Gastroesophageal sphincter (tissue), 4 donors: ENCODE data around the gene LSM14A. TPM values are rescaled to one million over a fixed set of nuclear protein-coding genes. Genes with fewer than 3 reads are reported as not detected.

Experiments
- ATAC-seq: fragments of 150-250 bp; one replicate; pipeline ENCODE4 v1.9.1; 2016; ENCODE audit warnings: mild to moderate bottlenecking, moderate library complexity
- H3K27ac ChIP-seq, 4 donors: fragments of 200-600 bp; sonication (generic) in 3 of 4; 1 replicate in 3 of 4; 2 replicates in 1 of 4; pipeline ENCODE4 v1.5.1; 2016 to 2019
- H3K27me3 ChIP-seq: fragments of 200-600 bp; sonication (generic); one replicate; pipeline ENCODE4 v1.5.1; 2019
- H3K36me3 ChIP-seq, 2 donors: fragments of 200-600 bp; sonication (generic); one replicate each; pipeline ENCODE4 v1.5.1; 2019; ENCODE audit warnings: control low read depth in 1 of 2
- H3K4me1 ChIP-seq, 3 donors: fragments of 200-600 bp; sonication (generic); 1 replicate in 2 of 3; 2 replicates in 1 of 3; pipeline ENCODE4 v1.5.1; 2016 to 2019; ENCODE audit warnings: control low read depth in 2 of 3
- H3K4me3 ChIP-seq, 2 donors: fragments of 200-600 bp; sonication (generic); one replicate each; pipeline ENCODE4 v1.5.1; 2019; ENCODE audit warnings: mild to moderate bottlenecking in 1 of 2, moderate library complexity in 1 of 2
- H3K9me3 ChIP-seq, 3 donors: fragments of 200-600 bp; sonication (generic); one replicate each; pipeline ENCODE4 v1.5.1; 2017 to 2019; ENCODE audit warnings: control low read depth in 2 of 3
- EP300 ChIP-seq: sonication (generic); formaldehyde crosslinking; IDR thresholded peaks from one replicate; pipeline ENCODE4 v1.6.1; 2017; ENCODE audit warnings: antibody characterized with exemption, mild to moderate bottlenecking
- POLR2A ChIP-seq, 2 donors: fragments of 450-650 bp; IDR thresholded peaks; one replicate each; pipeline ENCODE4 v1.6.1; 2017; ENCODE audit warnings: antibody characterized with exemption in 2 of 2, mild to moderate bottlenecking in 2 of 2, moderate library complexity in 1 of 2
- POLR2AphosphoS5 ChIP-seq: sonication (generic); formaldehyde crosslinking; IDR thresholded peaks from one replicate; pipeline ENCODE4 v1.6.1; 2017; ENCODE audit warnings: antibody characterized with exemption
- WGBS, 2 donors: methylation state at CpG; one replicate each; pipeline ENCODE4 v1.1.5; 2018; ENCODE audit warnings: low coverage in 1 of 2; 5-methylcytosine and 5-hydroxymethylcytosine counted together
- total RNA-seq, 4 donors: library from RNA; depleted of rRNA; stranded (reverse); fragments of >200 nt; gene quantifications; one replicate each; pipeline ENCODE4 v1.1.0, GENCODE V29; 2016
- TF ChIP-seq, protein P1 (sequence below), 4 experiments: fragments of 200-600 bp in 2 of 4; fragments of 450-650 bp in 2 of 4; sonication (generic) in 1 of 4; IDR thresholded peaks; one replicate each; pipeline ENCODE4 v1.5.1; 2017 to 2019; ENCODE audit warnings: antibody characterized with exemption in 4 of 4, mild to moderate bottlenecking in 2 of 4, moderate library complexity in 2 of 4

The LSM14A gene
- total RNA-seq, 4 donors from 2014 or later, result 106 to 141 (median 128) TPM

DNA sequence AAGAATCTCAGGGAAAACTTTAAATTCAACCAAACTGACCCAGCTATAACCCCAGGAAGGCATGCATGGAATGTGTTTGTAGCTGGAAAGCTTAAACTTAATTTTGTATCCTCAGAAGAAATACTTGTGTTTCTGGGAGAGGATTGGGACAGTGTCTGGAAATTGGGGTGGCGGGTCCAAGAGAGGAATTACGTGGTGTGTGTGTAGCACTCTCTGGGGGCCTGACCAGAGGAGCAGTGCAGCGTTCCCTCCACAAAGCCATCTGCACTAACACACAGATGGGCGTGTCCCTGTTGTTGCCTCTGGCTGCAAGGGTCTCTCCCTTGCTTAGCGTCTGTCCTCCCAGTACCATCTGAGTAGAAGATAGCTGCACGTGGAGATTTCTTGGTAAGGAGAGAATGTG lies 88.5 kb downstream of the LSM14A start:
- ATAC-seq, result no peak
- no peaks in the 10 kb centered on the region for H3K27me3 ChIP-seq
- no peaks in the 10 kb centered on the region for H3K9me3 ChIP-seq
- no peak overlapping the region for H3K4me3 ChIP-seq
- no peaks in the 10 kb centered on the region for H3K36me3 ChIP-seq
- H3K4me1 ChIP-seq, result peaks cover 0 to 48% (median 22%) of the 10 kb centered on the region in 3 donors
- TF ChIP-seq POLR2A (IDR thresholded peaks at IDR 0.05) (no peak), POLR2AphosphoS5 (no peak), EP300 (no peak)
- TF ChIP-seq, protein P1, sequence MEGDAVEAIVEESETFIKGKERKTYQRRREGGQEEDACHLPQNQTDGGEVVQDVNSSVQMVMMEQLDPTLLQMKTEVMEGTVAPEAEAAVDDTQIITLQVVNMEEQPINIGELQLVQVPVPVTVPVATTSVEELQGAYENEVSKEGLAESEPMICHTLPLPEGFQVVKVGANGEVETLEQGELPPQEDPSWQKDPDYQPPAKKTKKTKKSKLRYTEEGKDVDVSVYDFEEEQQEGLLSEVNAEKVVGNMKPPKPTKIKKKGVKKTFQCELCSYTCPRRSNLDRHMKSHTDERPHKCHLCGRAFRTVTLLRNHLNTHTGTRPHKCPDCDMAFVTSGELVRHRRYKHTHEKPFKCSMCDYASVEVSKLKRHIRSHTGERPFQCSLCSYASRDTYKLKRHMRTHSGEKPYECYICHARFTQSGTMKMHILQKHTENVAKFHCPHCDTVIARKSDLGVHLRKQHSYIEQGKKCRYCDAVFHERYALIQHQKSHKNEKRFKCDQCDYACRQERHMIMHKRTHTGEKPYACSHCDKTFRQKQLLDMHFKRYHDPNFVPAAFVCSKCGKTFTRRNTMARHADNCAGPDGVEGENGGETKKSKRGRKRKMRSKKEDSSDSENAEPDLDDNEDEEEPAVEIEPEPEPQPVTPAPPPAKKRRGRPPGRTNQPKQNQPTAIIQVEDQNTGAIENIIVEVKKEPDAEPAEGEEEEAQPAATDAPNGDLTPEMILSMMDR (IDR thresholded peaks at IDR 0.05), result no peak
- WGBS, 2 donors, result 23 to 37% methylated on average over 3 to 5 of the region's 6 CpGs
- no peak overlapping the region for H3K27ac ChIP-seq

DNA sequence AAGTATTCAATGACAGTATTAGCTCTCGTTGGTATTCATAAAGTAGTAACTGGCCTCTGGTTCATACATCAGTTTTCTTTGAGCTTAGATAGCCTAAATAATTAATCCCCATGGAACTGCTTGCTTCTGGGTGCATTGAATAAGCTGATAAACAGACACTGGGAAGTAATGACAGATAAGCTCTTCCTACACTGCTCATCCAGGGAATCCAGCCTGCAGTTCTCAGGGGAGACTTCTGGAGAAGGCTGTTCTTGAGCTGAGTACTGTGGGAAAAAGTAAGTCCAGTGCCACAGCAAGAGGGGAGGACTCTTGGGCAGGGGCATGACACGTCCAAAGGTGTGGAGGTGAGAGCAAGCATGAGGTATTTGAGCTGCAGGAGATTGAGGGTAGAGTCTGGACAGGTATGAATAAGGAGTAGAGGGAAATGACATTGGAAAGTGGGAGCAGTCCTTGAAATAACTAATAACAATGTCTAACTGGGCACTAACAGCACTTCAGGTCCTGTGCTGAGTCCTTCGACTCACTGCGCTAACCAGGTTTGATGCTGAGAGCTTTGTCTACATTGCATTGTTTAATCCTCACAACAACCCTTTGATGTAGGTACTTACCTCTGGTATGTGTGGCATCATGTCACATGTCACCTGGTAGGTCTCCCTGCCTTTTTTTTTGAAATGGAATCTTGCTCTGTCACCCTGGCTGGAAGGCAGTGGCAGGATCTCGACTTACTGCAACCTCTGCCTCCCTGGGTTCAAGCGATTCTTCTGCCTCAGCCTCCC lies 89.2 kb downstream of the LSM14A start:
- WGBS, 2 donors, result 78 to 90% methylated on average over 3 to 6 of the region's 6 CpGs
- TF ChIP-seq POLR2AphosphoS5 (no peak), POLR2A (IDR thresholded peaks at IDR 0.05) (no peak), EP300 (no peak)
- TF ChIP-seq, protein P1 (IDR thresholded peaks at IDR 0.05), result no peak
- no peak overlapping the region for H3K27ac ChIP-seq
- H3K36me3 ChIP-seq, result no peaks in the 10 kb centered on the region
- no peaks in the 10 kb centered on the region for H3K27me3 ChIP-seq
- ATAC-seq, result no peak
- no peak overlapping the region for H3K4me3 ChIP-seq
- peaks cover 0 to 45% (median 22%) of the 10 kb centered on the region in 3 donors for H3K4me1 ChIP-seq
- no peaks in the 10 kb centered on the region for H3K9me3 ChIP-seq

DNA sequence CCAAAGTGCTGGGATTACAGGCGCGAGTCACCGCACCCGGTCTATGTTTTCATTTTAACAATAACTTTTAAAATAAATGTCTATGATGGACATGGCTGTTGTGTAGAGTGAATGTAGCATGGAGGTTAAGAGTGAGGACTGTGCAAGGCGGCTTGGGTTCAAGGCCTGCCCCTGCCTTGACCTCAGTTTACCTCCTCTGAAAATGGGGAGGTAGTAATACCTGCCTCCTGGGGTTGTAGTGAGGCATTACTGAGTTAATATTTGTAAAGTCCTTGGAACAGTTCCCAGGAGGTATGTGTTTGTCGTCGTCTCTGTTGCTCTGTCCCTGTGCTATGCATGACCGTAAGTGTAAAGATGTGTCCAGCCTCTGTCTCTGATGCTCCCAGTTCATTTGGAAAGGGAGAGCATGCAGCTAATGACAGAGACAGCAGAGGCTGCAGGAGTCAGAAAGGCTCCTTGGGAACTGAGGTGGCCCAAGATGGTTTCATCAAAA lies 91.5 kb downstream of the LSM14A start:
- TF ChIP-seq POLR2A (IDR thresholded peaks at IDR 0.05) (no peak), EP300 (no peak), POLR2AphosphoS5 (no peak)
- TF ChIP-seq, protein P1 (IDR thresholded peaks at IDR 0.05), result no peak
- ATAC-seq, result no peak
- H3K36me3 ChIP-seq, result no peaks in the 10 kb centered on the region
- H3K27ac ChIP-seq, result no peak overlapping the region
- no peak overlapping the region for H3K4me3 ChIP-seq
- H3K4me1 ChIP-seq, result peaks cover 0 to 50% (median 18%) of the 10 kb centered on the region in 3 donors
- WGBS, 2 donors, result 81 to 82% methylated on average over 7 to 8 of the region's 8 CpGs
- H3K9me3 ChIP-seq, result no peaks in the 10 kb centered on the region
- H3K27me3 ChIP-seq, result no peaks in the 10 kb centered on the region

DNA sequence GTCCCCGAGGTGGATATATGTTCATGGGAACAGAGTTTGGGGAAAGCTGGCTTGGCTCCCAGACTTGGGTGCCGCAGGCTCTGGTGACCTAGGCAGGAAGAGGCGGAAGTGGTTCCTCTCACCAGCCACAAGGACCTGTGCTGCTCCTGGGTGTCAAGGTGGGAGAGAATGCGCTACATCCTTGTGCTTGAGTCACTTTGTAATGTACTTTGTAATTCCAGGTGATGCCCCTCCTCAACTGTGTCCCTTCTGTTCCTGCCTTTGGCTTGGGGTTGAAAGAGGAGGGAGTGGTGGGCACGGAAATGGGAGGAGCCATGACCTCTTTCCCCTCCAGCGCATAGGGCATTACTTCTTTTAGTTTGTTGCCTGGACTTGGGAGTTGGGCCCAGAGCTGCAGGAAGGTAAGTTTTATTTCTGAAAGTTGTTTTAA lies 92.9 kb downstream of the LSM14A start:
- Histone ChIP-seq H3K27me3 (no peaks in the 10 kb centered on the region), H3K9me3 (no peaks in the 10 kb centered on the region), H3K4me1 (peaks cover 0 to 51% (median 15%) of the 10 kb centered on the region in 3 donors), H3K4me3 (peak overlapping the region in 1 of 2 donors; percentile 30), H3K27ac (peak overlapping the region in 3 of 4 donors; percentile 29 to 64 (median 41)), H3K36me3 (no peaks in the 10 kb centered on the region)
- ATAC-seq, result no peak
- no peak for TF ChIP-seq EP300
- TF ChIP-seq POLR2AphosphoS5, result no peak
- 72 to 88% methylated on average over 3 of the region's 6 CpGs for WGBS, 2 donors

DNA sequence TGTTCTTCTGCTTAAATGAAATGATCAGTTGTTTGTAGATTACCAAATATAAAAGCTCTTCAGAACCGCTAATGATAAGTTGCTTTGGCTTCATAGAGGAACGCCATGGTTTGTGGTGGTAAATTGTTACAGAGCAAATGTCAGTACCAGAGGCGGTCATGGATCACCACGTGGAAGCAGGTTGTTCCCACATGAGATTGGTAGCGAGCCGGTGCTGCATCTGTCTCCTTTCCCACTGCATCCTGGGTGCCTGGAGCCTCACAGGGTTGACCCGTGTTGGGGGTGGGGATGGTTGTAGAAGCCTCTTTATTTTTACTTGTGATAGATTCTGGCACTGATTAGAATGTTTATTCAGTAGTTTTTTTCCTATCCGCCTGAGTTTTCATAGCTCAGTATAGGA lies 96.8 kb downstream of the LSM14A start:
- no peak for ATAC-seq
- H3K4me1 ChIP-seq, result peaks cover 0 to 42% (median 5%) of the 10 kb centered on the region in 3 donors
- H3K9me3 ChIP-seq, result no peaks in the 10 kb centered on the region
- H3K4me3 ChIP-seq, result no peak overlapping the region
- peak overlapping the region in 2 of 4 donors; percentile 62 to 69 for H3K27ac ChIP-seq
- TF ChIP-seq EP300 (no peak), POLR2A (IDR thresholded peaks at IDR 0.05) (no peak), POLR2AphosphoS5 (no peak)
- TF ChIP-seq, protein P1 (IDR thresholded peaks at IDR 0.05), result no peak
- no peaks in the 10 kb centered on the region for H3K36me3 ChIP-seq
- WGBS, 2 donors, result 62 to 70% methylated on average over 8 of the region's 8 CpGs
- no peaks in the 10 kb centered on the region for H3K27me3 ChIP-seq
